Activated T-cell treated with anti-CD3 and anti-CD28 coated beads for 24 hours (primary cell): ENCODE results near the gene KIF3C.
"Not testable (repeated sequence)": the region's sequence is repeated elsewhere in the genome, so short reads cannot be mapped to it uniquely, and the experiment has no call there.

ENCODE experiments used
- DNase-seq: peaks from one replicate; pipeline ENCODE4 v3.0.0-alpha.2; 2020; ENCODE audit warnings: low read depth

Gene KIF3C

GRCh38 chr2:25915944-25916772 lies 66.1 kb downstream of the KIF3C start:
- peak; percentile 33 for DNase-seq

GRCh38 chr2:25915411-25915810 lies 66.9 kb downstream of the KIF3C start:
- not testable (repeated sequence) for DNase-seq

GRCh38 chr2:25913696-25913973 lies 68.7 kb downstream of the KIF3C start:
- DNase-seq, result not testable (repeated sequence)

GRCh38 chr2:25912851-25913695 lies 69.2 kb downstream of the KIF3C start:
- DNase-seq, result no peak

GRCh38 chr2:25909574-25909973 lies 72.7 kb downstream of the KIF3C start:
- DNase-seq, result not testable (repeated sequence)

GRCh38 chr2:25905126-25905525 lies 77.2 kb downstream of the KIF3C start:
- no peak for DNase-seq

- DNase-seq, result no peak
These were observed 79.0 kb downstream of the KIF3C start for GRCh38 chr2:25903216-25903776.

- DNase-seq, result no peak
These were observed 82.8 kb downstream of the KIF3C start for GRCh38 chr2:25899404-25899970.

GRCh38 chr2:25897506-25897905 lies 84.8 kb downstream of the KIF3C start:
- DNase-seq, result no peak

GRCh38 chr2:25896308-25896707 lies 86.0 kb downstream of the KIF3C start:
- DNase-seq, result not testable (repeated sequence)

GRCh38 chr2:25895610-25896009 lies 86.7 kb downstream of the KIF3C start:
- DNase-seq, result no peak

GRCh38 chr2:25895018-25895417 lies 87.3 kb downstream of the KIF3C start:
- no peak for DNase-seq

- no peak for DNase-seq
These were observed 88.0 kb downstream of the KIF3C start for GRCh38 chr2:25894135-25894830.

GRCh38 chr2:25891672-25892071 lies 90.6 kb downstream of the KIF3C start:
- DNase-seq, result no peak

GRCh38 chr2:25887624-25888242 lies 94.6 kb downstream of the KIF3C start:
- no peak for DNase-seq

- DNase-seq, result no peak
These were observed 96.4 kb downstream of the KIF3C start for GRCh38 chr2:25885933-25886332.

GRCh38 chr2:25881764-25882163 lies 100.5 kb downstream of the KIF3C start:
- DNase-seq, result no peak

- DNase-seq, result no peak
These were observed 103.1 kb downstream of the KIF3C start for GRCh38 chr2:25879133-25879730.

GRCh38 chr2:25878361-25879132 lies 103.8 kb downstream of the KIF3C start, which contains the start of gene ASXL2:
TSS of gene ASXL2 (minus strand) at chr2:25878487. CDS start at chr2:25878222, 265 bp downstream.
- peak; percentile 97 for DNase-seq
